ENCODE data around the gene SYT10.
"Not testable (repeated sequence)": the region's sequence is repeated elsewhere in the genome, so short reads cannot be mapped to it uniquely, and the experiment has no call there.

SYT10 gene

GRCh38 chr12:33383503-33383902 is 56.1 kb downstream of the SYT10 start:
- Histone ChIP-seq H2AFZ (no peak overlapping the region), H3K9me3 (ENCODE audit: control insufficient read depth, low read length) (no peaks in the 10 kb centered on the region), H3K4me2 (ENCODE audit: low read length) (no peak overlapping the region), H3K27ac (no peak overlapping the region), H3K4me3 (ENCODE audit: low read depth, low read length) (no peak overlapping the region), H3K27me3 (ENCODE audit: control insufficient read depth, insufficient read depth, low read length) (no peaks in the 10 kb centered on the region), H3K9ac (no peak overlapping the region), H3K79me2 (no peaks in the 10 kb centered on the region), H3K36me3 (ENCODE audit: control insufficient read depth, insufficient read depth, low read length) (no peaks in the 10 kb centered on the region), H3K4me1 (no peaks in the 10 kb centered on the region)
- no peak for TF ChIP-seq CTCF (IDR thresholded peaks at IDR 0.05)

GRCh38 chr12:33376153-33376552 is 63.5 kb downstream of the SYT10 start:
- Histone ChIP-seq H3K79me2 (no peaks in the 10 kb centered on the region), H3K27me3 (ENCODE audit: control insufficient read depth, insufficient read depth, low read length) (no peaks in the 10 kb centered on the region), H3K27ac (no peak overlapping the region), H3K9ac (no peak overlapping the region), H3K36me3 (ENCODE audit: control insufficient read depth, insufficient read depth, low read length) (no peaks in the 10 kb centered on the region), H3K4me1 (no peaks in the 10 kb centered on the region), H3K4me3 (ENCODE audit: low read depth, low read length) (no peak overlapping the region), H2AFZ (no peak overlapping the region), H3K4me2 (ENCODE audit: low read length) (no peak overlapping the region), H3K9me3 (ENCODE audit: control insufficient read depth, low read length) (no peaks in the 10 kb centered on the region)
- no peak for TF ChIP-seq CTCF (IDR thresholded peaks at IDR 0.05)

- Histone ChIP-seq H3K36me3 (ENCODE audit: control insufficient read depth, insufficient read depth, low read length) (no peaks in the 10 kb centered on the region), H3K27me3 (ENCODE audit: control insufficient read depth, insufficient read depth, low read length) (no peaks in the 10 kb centered on the region), H3K27ac (no peak overlapping the region), H2AFZ (no peak overlapping the region), H3K4me1 (no peaks in the 10 kb centered on the region), H3K4me2 (ENCODE audit: low read length) (no peak overlapping the region), H3K79me2 (no peaks in the 10 kb centered on the region), H3K9ac (no peak overlapping the region), H3K4me3 (ENCODE audit: low read depth, low read length) (no peak overlapping the region), H3K9me3 (ENCODE audit: control insufficient read depth, low read length) (no peaks in the 10 kb centered on the region)
- TF ChIP-seq CTCF (IDR thresholded peaks at IDR 0.05) = no peak
Measured at GRCh38 chr12:33370318-33370717, 69.3 kb downstream of the SYT10 start.

- Histone ChIP-seq H3K27me3 (ENCODE audit: control insufficient read depth, insufficient read depth, low read length) (no peaks in the 10 kb centered on the region), H3K9me3 (ENCODE audit: control insufficient read depth, low read length) (no peaks in the 10 kb centered on the region), H3K4me1 (no peaks in the 10 kb centered on the region), H3K27ac (no peak overlapping the region), H3K36me3 (ENCODE audit: control insufficient read depth, insufficient read depth, low read length) (no peaks in the 10 kb centered on the region), H2AFZ (no peak overlapping the region), H3K4me3 (ENCODE audit: low read depth, low read length) (no peak overlapping the region), H3K4me2 (ENCODE audit: low read length) (no peak overlapping the region), H3K9ac (no peak overlapping the region), H3K79me2 (no peaks in the 10 kb centered on the region)
- no peak for TF ChIP-seq CTCF (IDR thresholded peaks at IDR 0.05)
Measured at GRCh38 chr12:33357181-33357580, 82.4 kb downstream of the SYT10 start.

- H2AFZ ChIP-seq = no peak overlapping the region
- no peak overlapping the region for H3K4me3 ChIP-seq (ENCODE audit: low read depth, low read length)
- H3K4me1 ChIP-seq = no peaks in the 10 kb centered on the region
- no peak for TF ChIP-seq CTCF (IDR thresholded peaks at IDR 0.05)
- H3K9ac ChIP-seq = no peak overlapping the region
- H3K36me3 ChIP-seq (ENCODE audit: control insufficient read depth, insufficient read depth, low read length) = no peaks in the 10 kb centered on the region
- H3K27ac ChIP-seq = no peak overlapping the region
- H3K79me2 ChIP-seq = no peaks in the 10 kb centered on the region
- no peaks in the 10 kb centered on the region for H3K27me3 ChIP-seq (ENCODE audit: control insufficient read depth, insufficient read depth, low read length)
- no peaks in the 10 kb centered on the region for H3K9me3 ChIP-seq (ENCODE audit: control insufficient read depth, low read length)
- no peak overlapping the region for H3K4me2 ChIP-seq (ENCODE audit: low read length)
Measured at GRCh38 chr12:33349791-33350190, 89.8 kb downstream of the SYT10 start.

- H3K4me3 ChIP-seq (ENCODE audit: low read depth, low read length); H3K79me2 ChIP-seq; H3K9me3 ChIP-seq (ENCODE audit: control insufficient read depth, low read length); H3K27ac ChIP-seq; H3K4me2 ChIP-seq (ENCODE audit: low read length); H3K9ac ChIP-seq; H3K4me1 ChIP-seq; H3K36me3 ChIP-seq (ENCODE audit: control insufficient read depth, insufficient read depth, low read length); H3K27me3 ChIP-seq (ENCODE audit: control insufficient read depth, insufficient read depth, low read length); H2AFZ ChIP-seq: not testable (repeated sequence)
Measured at GRCh38 chr12:33331961-33332398, 107.6 kb downstream of the SYT10 start.

Data from parathyroid adenoma (tissue), 2 donors.